ENCODE results near the gene CACNA1S.
A peak's percentile ranks its signal among the peaks of the same experiment; 100 is the strongest.

Gene CACNA1S

GRCh38 chr1:201139756-201140155 is 27.5 kb upstream of the CACNA1S start:
- DNase-seq = no peak

- no peak for DNase-seq
These were observed 27.1 kb upstream of the CACNA1S start for GRCh38 chr1:201139306-201139705.

GRCh38 chr1:201138311-201138840 is 26.1 kb upstream of the CACNA1S start:
- no peak for DNase-seq

- no peak for DNase-seq
These were observed 25.5 kb upstream of the CACNA1S start for GRCh38 chr1:201137579-201138310.

GRCh38 chr1:201137024-201137392 is 24.8 kb upstream of the CACNA1S start:
- no peak for DNase-seq

GRCh38 chr1:201136355-201137023 is 24.3 kb upstream of the CACNA1S start:
- no peak for DNase-seq

- DNase-seq = no peak
These were observed 22.2 kb upstream of the CACNA1S start for GRCh38 chr1:201134405-201134804.

GRCh38 chr1:201131398-201131797 is 19.2 kb upstream of the CACNA1S start:
- no peak for DNase-seq

GRCh38 chr1:201128962-201129361 is 16.7 kb upstream of the CACNA1S start:
- no peak for DNase-seq

GRCh38 chr1:201128476-201128875 is 16.2 kb upstream of the CACNA1S start:
- no peak for DNase-seq

- no peak for DNase-seq
These were observed 15.7 kb upstream of the CACNA1S start for GRCh38 chr1:201127755-201128455.

- DNase-seq = no peak
These were observed 14.9 kb upstream of the CACNA1S start, which contains the start of gene ASCL5 for GRCh38 chr1:201126832-201127754. TSS of gene ASCL5 (minus strand) at chr1:201127184. CDS start at chr1:201115372, 11,812 bp downstream.

GRCh38 chr1:201126463-201126831 is 14.2 kb upstream of the CACNA1S start:
- no peak for DNase-seq

- no peak for DNase-seq
These were observed 13.6 kb upstream of the CACNA1S start for GRCh38 chr1:201125800-201126199.

- no peak for DNase-seq
These were observed 12.8 kb upstream of the CACNA1S start for GRCh38 chr1:201125019-201125418.

GRCh38 chr1:201123866-201124265 is 11.6 kb upstream of the CACNA1S start:
- no peak for DNase-seq

- no peak for DNase-seq
These were observed 10.2 kb upstream of the CACNA1S start for GRCh38 chr1:201122321-201122957.

- peak; percentile 56 to 74 (median 59) for DNase-seq
These were observed 7.3 kb upstream of the CACNA1S start for GRCh38 chr1:201119206-201120197.

- DNase-seq = no peak
These were observed 3.9 kb upstream of the CACNA1S start for GRCh38 chr1:201116091-201116490.

- DNase-seq = no peak
These were observed 3.2 kb upstream of the CACNA1S start for GRCh38 chr1:201115390-201115937.

Measured in suppressor macrophage treated with lipopolysaccharide for 1 hour (primary cell).